Vagina (tissue), 2 donors: ENCODE results near the gene OR3A3.

Experiments
- CTCF ChIP-seq, 3 experiments: fragments of 450-650 bp in 2 of 3; fragments of 200-600 bp in 1 of 3; sonication (generic) in 1 of 3; IDR thresholded peaks; one replicate each; pipeline ENCODE4 v1.5.1; 2017 to 2019; ENCODE audit warnings: antibody characterized with exemption in 3 of 3, mild to moderate bottlenecking in 2 of 3, moderate library complexity in 2 of 3
- POLR2A ChIP-seq, 2 donors: fragments of 450-650 bp; IDR thresholded peaks; one replicate each; pipeline ENCODE4 v1.6.1; 2017; ENCODE audit warnings: antibody characterized with exemption in 2 of 2, mild to moderate bottlenecking in 2 of 2, moderate library complexity in 2 of 2
- POLR2AphosphoS5 ChIP-seq, 2 donors: sonication (generic); formaldehyde crosslinking; IDR thresholded peaks; one replicate each; pipeline ENCODE4 v1.9.0; 2017; ENCODE audit warnings: antibody characterized with exemption in 2 of 2, mild to moderate bottlenecking in 2 of 2, low read depth in 1 of 2; ENCODE audit not compliant: insufficient read depth in 1 of 2

GRCh38 chr17:3400055-3400454 lies 11.1 kb upstream of the OR3A3 start:
- TF ChIP-seq CTCF (IDR thresholded peaks at IDR 0.05) (no peak), POLR2A (IDR thresholded peaks at IDR 0.05) (no peak), POLR2AphosphoS5 (IDR thresholded peaks at IDR 0.05; ENCODE audit: insufficient read depth in 1 of 2, low read depth in 1 of 2) (no peak)
